Left colon (tissue), 2 donors: ENCODE measurements around the gene GTPBP10. TPM values are rescaled to one million over a fixed set of nuclear protein-coding genes. Genes with fewer than 3 reads are reported as not detected.
A peak's percentile ranks its signal among the peaks of the same experiment; 100 is the strongest.
"Not testable (repeated sequence)": the region's sequence is repeated elsewhere in the genome, so short reads cannot be mapped to it uniquely, and the experiment has no call there.

Experiments
- ATAC-seq: fragments of 200-7000 bp; cut with Tn5 transposase; one replicate; pipeline ENCODE4 v1.9.1; 2020; ENCODE audit warnings: mild to moderate bottlenecking, moderate library complexity
- DNase-seq, 2 donors: peaks; one replicate each; pipeline ENCODE4 v3.0.0-alpha.2; 2020
- intact Hi-C, 2 donors: fragments of 100-400 bp; cut with DNase I in 1 of 2; cut with micrococcal nuclease in 1 of 2; formaldehyde crosslinking; loops; one replicate each; pipeline versions ENCODE4 v1.11.2 to v1.14.0; 2022; cut with DNase I, micrococcal nuclease
- total RNA-seq, 2 donors: library from RNA; stranded (reverse); fragmentation: NEBNext Ultra II Directional; extraction: Animal tissue kit (Norgen Biotek cat#: 25700); gene quantifications; one replicate each; pipeline ENCODE4 v1.2.1, GENCODE V29; 2021
- donor health status: DM: no; HTN: no; CAD: no.
- donor health status: DM: yes; HTN: yes; CAD: no.

The GTPBP10 gene
- total RNA-seq, 2 donors from 2014 or later: 16.2 to 21.2 TPM

GRCh38 chr7:90347759-90348158 lies 1.2 kb downstream of the GTPBP10 start:
- intact Hi-C loops: no loop called here
- no peak for ATAC-seq
- no peak for DNase-seq

GRCh38 chr7:90349305-90349704 lies 2.8 kb downstream of the GTPBP10 start:
- intact Hi-C loops: no loop called here
- ATAC-seq (no peak), DNase-seq (no peak)

- DNase-seq, intact Hi-C loops, ATAC-seq: not testable (repeated sequence)
Observed at GRCh38 chr7:90350032-90350431, 3.5 kb downstream of the GTPBP10 start.

- no peak for ATAC-seq
- DNase-seq: no peak
- intact Hi-C loops: no loop called here
Observed at GRCh38 chr7:90351987-90352386, 5.5 kb downstream of the GTPBP10 start.

- ATAC-seq (no peak), DNase-seq (no peak)
- intact Hi-C loops: no loop called here
Observed at GRCh38 chr7:90383422-90383821, 36.9 kb downstream of the GTPBP10 start.

- DNase-seq (no peak), ATAC-seq (no peak)
- intact Hi-C loops: no loop called here
Observed at GRCh38 chr7:90383861-90384260, 37.3 kb downstream of the GTPBP10 start.

GRCh38 chr7:90384433-90384832 lies 37.9 kb downstream of the GTPBP10 start:
- intact Hi-C loops: no loop called here
- ATAC-seq (no peak), DNase-seq (no peak)

GRCh38 chr7:90387470-90388240 lies 41.1 kb downstream of the GTPBP10 start:
- DNase-seq (no peak), ATAC-seq (no peak)
- intact Hi-C loops: no loop called here

GRCh38 chr7:90390926-90391325 lies 44.4 kb downstream of the GTPBP10 start:
- ATAC-seq: no peak
- intact Hi-C loops: no loop called here
- no peak for DNase-seq

GRCh38 chr7:90391488-90391887 lies 45.0 kb downstream of the GTPBP10 start:
- ATAC-seq: no peak
- DNase-seq: no peak
- intact Hi-C loops: no loop called here

GRCh38 chr7:90396420-90396819 lies 49.9 kb downstream of the GTPBP10 start:
- no peak for DNase-seq
- no peak for ATAC-seq
- intact Hi-C loops: no loop called here

- intact Hi-C loops: no loop called here
- DNase-seq (peak; percentile 59), ATAC-seq (peak; percentile 53)
Observed at GRCh38 chr7:90401989-90402388, 55.5 kb downstream of the GTPBP10 start.

GRCh38 chr7:90402785-90403173 lies 56.3 kb downstream of the GTPBP10 start:
- ATAC-seq: peak; percentile 4
- no peak for DNase-seq
- intact Hi-C loops: no loop called here

- ATAC-seq (peak; percentile 95), DNase-seq (peak; percentile 87 to 91)
- intact Hi-C loops: no loop called here
Observed at GRCh38 chr7:90403174-90404113, 56.9 kb downstream of the GTPBP10 start, which contains the start of gene CLDN12. Gene CLDN12 (plus strand): TSS chr7:90403461. CDS start chr7:90412677, 9,216 bp downstream.

- DNase-seq: no peak
- intact Hi-C loops: no loop called here
- no peak for ATAC-seq
Observed at GRCh38 chr7:90404777-90405176, 58.3 kb downstream of the GTPBP10 start.

GRCh38 chr7:90407484-90407821 lies 60.9 kb downstream of the GTPBP10 start:
- no peak for DNase-seq
- ATAC-seq: no peak
- intact Hi-C loops: no loop called here

- no peak for DNase-seq
- intact Hi-C loops: no loop called here
- no peak for ATAC-seq
Observed at GRCh38 chr7:90408142-90408541, 61.6 kb downstream of the GTPBP10 start.

- ATAC-seq: peak; percentile 73
- DNase-seq: peak; percentile 9 to 51
- intact Hi-C loops: no loop called here
Observed at GRCh38 chr7:90409667-90410066, 63.2 kb downstream of the GTPBP10 start.

GRCh38 chr7:90411510-90411909 lies 65.0 kb downstream of the GTPBP10 start:
- DNase-seq: no peak
- ATAC-seq: peak; percentile 81
- intact Hi-C loops: no loop called here
